Kidney (tissue), 14 donors: ENCODE data around the gene BAIAP3. TPM values are rescaled to one million over a fixed set of nuclear protein-coding genes. Genes with fewer than 3 reads are reported as not detected.

Experiments used
- DNase-seq, 5 donors: peaks; one replicate each; pipeline ENCODE4 v3.0.0-alpha.2; 2013 to 2020
- FAIRE-seq: peaks from 2 replicates; lab custom pipeline; 2012; peaks lifted over from hg19 to GRCh38; lab: Jason Lieb, UNC
- H3K27ac ChIP-seq, 2 donors: one replicate each; pipeline ENCODE4 v1.7.0; 2013; ENCODE audit warnings: low read depth in 2 of 2, low read length in 2 of 2, inconsistent platforms in 1 of 2
- H3K27me3 ChIP-seq: one replicate; pipeline ENCODE4 v1.7.1; 2013; ENCODE audit warnings: low read length, inconsistent platforms; ENCODE audit not compliant: control insufficient read depth, insufficient read depth
- H3K36me3 ChIP-seq, 3 donors: one replicate each; pipeline versions ENCODE4 v1.7.0 to v1.7.1; 2013; ENCODE audit warnings: low read length in 3 of 3, control low read depth in 1 of 3, inconsistent platforms in 1 of 3; ENCODE audit not compliant: insufficient read depth in 3 of 3, control insufficient read depth in 2 of 3
- H3K4me1 ChIP-seq, 3 donors: one replicate each; pipeline versions ENCODE4 v1.7.0 to v1.7.1; 2013; ENCODE audit warnings: low read length in 3 of 3, inconsistent platforms in 1 of 3, low read depth in 1 of 3; ENCODE audit not compliant: control insufficient read depth in 2 of 3, insufficient read depth in 2 of 3
- H3K4me3 ChIP-seq, 3 donors: one replicate each; pipeline versions ENCODE4 v1.7.0 to v1.8.1; 2013; ENCODE audit warnings: low read length in 3 of 3, control low read depth in 1 of 3, inconsistent platforms in 1 of 3
- H3K9ac ChIP-seq, 3 donors: one replicate each; pipeline versions ENCODE4 v1.7.0 to v1.7.1; 2013; ENCODE audit warnings: low read length in 3 of 3, control low read depth in 1 of 3, inconsistent platforms in 1 of 3
- H3K9me3 ChIP-seq, 3 donors: one replicate each; pipeline versions ENCODE4 v1.7.0 to v1.7.1; 2013; ENCODE audit warnings: low read length in 3 of 3, control low read depth in 1 of 3, inconsistent platforms in 1 of 3; ENCODE audit not compliant: control insufficient read depth in 2 of 3, insufficient read depth in 1 of 3
- CTCF ChIP-seq: IDR thresholded peaks from 3 replicates; pipeline ENCODE4 v1.5.1; 2012; ENCODE audit warnings: mild to moderate bottlenecking, moderate library complexity, borderline replicate concordance; ENCODE audit not compliant: insufficient read depth; ENCODE audit errors: extremely low read depth
- intact Hi-C: fragments of 100-400 bp; cut with DNase I; formaldehyde crosslinking; loops from one replicate; pipeline ENCODE4 v1.11.1; 2022
- polyA plus RNA-seq: library from polyadenylated mRNA; stranded (reverse); fragments of 350-450 nt; fragmentation: Illumina TruSeq; extraction: RNeasy Lipid Tissue Mini Kit (QIAGEN cat#74804); gene quantifications from one replicate; pipeline ENCODE4 v1.2.3, GENCODE V29; 2014; ENCODE audit warnings: low read depth, low replicate concordance; ENCODE audit not compliant: insufficient read depth
- total RNA-seq: library from RNA; stranded (reverse); fragmentation: NEBNext Ultra II Directional; extraction: Animal tissue kit (Norgen Biotek cat#: 25700); gene quantifications from one replicate; pipeline ENCODE4 v1.2.1, GENCODE V29; 2021
- donor health status: control.
- donor health status: control.
- donor health status: control.
- donor health status: control.
- donor health status: control.
- donor health status: DM: yes; HTN: yes; CAD: no.
- donor health status: Normal renal cell carcinoma (clear cell type).

Gene BAIAP3
- total and polyA plus RNA-seq, 2 donors from 2014 or later, result 8.0 to 8.2 TPM

DNA sequence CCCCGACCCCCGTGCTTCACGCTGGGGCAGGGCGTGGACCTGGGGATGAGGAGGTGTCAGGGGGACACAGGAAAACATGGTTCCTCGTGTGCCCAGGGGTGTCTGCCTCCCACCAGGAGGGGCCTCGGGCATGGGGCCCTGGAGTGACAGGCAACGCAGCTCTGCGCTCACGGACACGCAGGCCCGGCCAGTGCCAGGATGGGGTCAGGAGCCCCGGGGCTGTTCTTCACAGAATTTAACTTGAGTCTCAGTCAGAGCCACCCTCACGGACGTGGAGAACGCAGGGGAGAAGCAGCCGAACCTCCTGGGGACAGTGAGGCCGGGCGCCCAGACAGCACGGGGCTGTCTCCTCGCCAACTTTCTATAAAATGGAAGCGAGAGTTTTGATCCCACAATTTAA, 64.3 kb downstream of the BAIAP3 start:
- no peak for DNase-seq
- Histone ChIP-seq H3K9me3 (no peaks in the 10 kb centered on the region), H3K27ac (no peak overlapping the region), H3K27me3 (no peaks in the 10 kb centered on the region), H3K36me3 (peaks cover 2 to 22% (median 10%) of the 10 kb centered on the region in 3 donors), H3K9ac (no peak overlapping the region), H3K4me3 (no peak overlapping the region), H3K4me1 (no peaks in the 10 kb centered on the region)
- FAIRE-seq, result no peak
- no peak for TF ChIP-seq CTCF
- intact Hi-C loops, result no loop called here

DNA sequence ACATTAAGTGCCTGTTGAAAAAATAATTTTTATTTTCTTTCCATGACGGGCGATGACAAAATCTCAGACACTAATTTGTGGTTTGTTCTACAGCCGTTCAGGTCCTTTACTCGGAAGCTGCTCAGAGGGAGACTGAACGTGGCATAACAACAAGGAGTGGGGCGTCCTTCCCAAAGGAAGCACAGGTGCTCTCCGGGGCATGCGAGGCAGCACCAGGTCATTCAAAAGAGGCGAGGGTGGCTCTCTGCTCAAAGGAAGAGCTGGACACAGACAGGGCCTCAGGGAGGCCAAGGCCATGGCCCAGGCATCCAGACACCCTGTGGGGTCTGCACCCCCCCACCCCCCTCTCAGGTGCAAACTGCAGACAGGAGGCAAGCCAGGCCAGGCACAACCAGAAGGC, 64.9 kb downstream of the BAIAP3 start:
- intact Hi-C loops, result no loop called here
- Histone ChIP-seq H3K4me1 (no peaks in the 10 kb centered on the region), H3K27ac (no peak overlapping the region), H3K27me3 (no peaks in the 10 kb centered on the region), H3K9me3 (no peaks in the 10 kb centered on the region), H3K36me3 (peaks cover 2 to 17% (median 10%) of the 10 kb centered on the region in 3 donors), H3K4me3 (no peak overlapping the region), H3K9ac (no peak overlapping the region)
- no peak for TF ChIP-seq CTCF
- no peak for FAIRE-seq
- DNase-seq, result no peak

Other genes with a start within 250 kb of the BAIAP3 start
- gene C1QTNF8, start 237.4 kb upstream of the BAIAP3 start, total RNA-seq, result not detected
- not detected for gene C1QTNF8, start 237.4 kb upstream of the BAIAP3 start, polyA plus RNA-seq
- gene CACNA1H, start 180.5 kb upstream of the BAIAP3 start, total RNA-seq, result 20.6 TPM
- 6.4 TPM for gene CACNA1H, start 180.5 kb upstream of the BAIAP3 start, polyA plus RNA-seq
- 3.4 TPM for gene TPSG1, start 108.4 kb upstream of the BAIAP3 start, total RNA-seq
- gene TPSG1, start 108.4 kb upstream of the BAIAP3 start, polyA plus RNA-seq, result 0.86 TPM
- gene TPSB2, start 103.5 kb upstream of the BAIAP3 start, total RNA-seq, result 141 TPM
- gene TPSB2, start 103.5 kb upstream of the BAIAP3 start, polyA plus RNA-seq, result not detected
- 156 TPM for gene TPSAB1, start 92.9 kb upstream of the BAIAP3 start, total RNA-seq
- 1.6 TPM for gene TPSAB1, start 92.9 kb upstream of the BAIAP3 start, polyA plus RNA-seq
- 7.9 TPM for gene TPSD1, start 77.6 kb upstream of the BAIAP3 start, total RNA-seq
- gene TPSD1, start 77.6 kb upstream of the BAIAP3 start, polyA plus RNA-seq, result not detected
- gene UBE2I, start 24.0 kb upstream of the BAIAP3 start, total RNA-seq, result 97.1 TPM
- gene UBE2I, start 24.0 kb upstream of the BAIAP3 start, polyA plus RNA-seq, result 62.2 TPM
- gene TSR3, start 18.2 kb downstream of the BAIAP3 start, total RNA-seq, result 44.8 TPM
- 95.4 TPM for gene TSR3, start 18.2 kb downstream of the BAIAP3 start, polyA plus RNA-seq
- 88.7 TPM for gene GNPTG, start 18.3 kb downstream of the BAIAP3 start, total RNA-seq
- 138 TPM for gene GNPTG, start 18.3 kb downstream of the BAIAP3 start, polyA plus RNA-seq
- 26.0 TPM for gene UNKL, start 81.1 kb downstream of the BAIAP3 start, total RNA-seq
- gene UNKL, start 81.1 kb downstream of the BAIAP3 start, polyA plus RNA-seq, result 5.5 TPM
- gene UQCC4, start 87.1 kb downstream of the BAIAP3 start, total RNA-seq, result 13.8 TPM
- 27.1 TPM for gene UQCC4, start 87.1 kb downstream of the BAIAP3 start, polyA plus RNA-seq
- not detected for gene PERCC1, start 97.4 kb downstream of the BAIAP3 start, total RNA-seq
- gene PERCC1, start 97.4 kb downstream of the BAIAP3 start, polyA plus RNA-seq, result not detected
- gene CCDC154, start 110.9 kb downstream of the BAIAP3 start, total RNA-seq, result 2.8 TPM
- 1.8 TPM for gene CCDC154, start 110.9 kb downstream of the BAIAP3 start, polyA plus RNA-seq
- gene CLCN7, start 141.4 kb downstream of the BAIAP3 start, total RNA-seq, result 92.5 TPM
- gene CLCN7, start 141.4 kb downstream of the BAIAP3 start, polyA plus RNA-seq, result 38.9 TPM
- not detected for gene PTX4, start 155.3 kb downstream of the BAIAP3 start, total RNA-seq
- not detected for gene PTX4, start 155.3 kb downstream of the BAIAP3 start, polyA plus RNA-seq
- 37.4 TPM for gene TELO2, start 159.7 kb downstream of the BAIAP3 start, total RNA-seq
- gene TELO2, start 159.7 kb downstream of the BAIAP3 start, polyA plus RNA-seq, result 27.7 TPM
- 40.9 TPM for gene TMEM204, start 200.0 kb downstream of the BAIAP3 start, total RNA-seq
- gene TMEM204, start 200.0 kb downstream of the BAIAP3 start, polyA plus RNA-seq, result 49.5 TPM